Activated CD4-positive, alpha-beta T cell treated with anti-CD3 and anti-CD28 coated beads for 4 hours (primary cell): ENCODE data around the gene BEND3.
"Not testable (repeated sequence)": the region's sequence is repeated elsewhere in the genome, so short reads cannot be mapped to it uniquely, and the experiment has no call there.

Experiments
- DNase-seq, 2 donors: peaks; one replicate each; pipeline ENCODE4 v3.0.0-alpha.2; 2020

Gene BEND3

GRCh38 chr6:107026965-107027364, 88.3 kb downstream of the BEND3 start:
- DNase-seq, result no peak

- DNase-seq, result no peak
These were observed 93.7 kb downstream of the BEND3 start for GRCh38 chr6:107021446-107022185.

- no peak for DNase-seq
These were observed 95.1 kb downstream of the BEND3 start for GRCh38 chr6:107020239-107020638.

GRCh38 chr6:107019628-107020027, 95.7 kb downstream of the BEND3 start:
- DNase-seq, result not testable (repeated sequence)

GRCh38 chr6:107019047-107019446, 96.3 kb downstream of the BEND3 start:
- DNase-seq, result no peak
